Loucy (cell line): ENCODE results near the gene IQGAP3.

Source experiments
- EZH2phosphoT487 ChIP-seq: fragments of 200-600 bp; IDR thresholded peaks from 2 replicates; pipeline ENCODE4 v1.6.1; 2018; ENCODE audit warnings: antibody characterized with exemption, mild to moderate bottlenecking, moderate library complexity, borderline replicate concordance
- TF ChIP-seq, protein P1 (sequence below): fragments of 200-600 bp; sonication (generic); conservative IDR thresholded peaks from 2 replicates; pipeline ENCODE4 v1.5.1; 2014; ENCODE audit warnings: mild to moderate bottlenecking, antibody characterized with exemption, low read length

- TF ChIP-seq, protein P1, sequence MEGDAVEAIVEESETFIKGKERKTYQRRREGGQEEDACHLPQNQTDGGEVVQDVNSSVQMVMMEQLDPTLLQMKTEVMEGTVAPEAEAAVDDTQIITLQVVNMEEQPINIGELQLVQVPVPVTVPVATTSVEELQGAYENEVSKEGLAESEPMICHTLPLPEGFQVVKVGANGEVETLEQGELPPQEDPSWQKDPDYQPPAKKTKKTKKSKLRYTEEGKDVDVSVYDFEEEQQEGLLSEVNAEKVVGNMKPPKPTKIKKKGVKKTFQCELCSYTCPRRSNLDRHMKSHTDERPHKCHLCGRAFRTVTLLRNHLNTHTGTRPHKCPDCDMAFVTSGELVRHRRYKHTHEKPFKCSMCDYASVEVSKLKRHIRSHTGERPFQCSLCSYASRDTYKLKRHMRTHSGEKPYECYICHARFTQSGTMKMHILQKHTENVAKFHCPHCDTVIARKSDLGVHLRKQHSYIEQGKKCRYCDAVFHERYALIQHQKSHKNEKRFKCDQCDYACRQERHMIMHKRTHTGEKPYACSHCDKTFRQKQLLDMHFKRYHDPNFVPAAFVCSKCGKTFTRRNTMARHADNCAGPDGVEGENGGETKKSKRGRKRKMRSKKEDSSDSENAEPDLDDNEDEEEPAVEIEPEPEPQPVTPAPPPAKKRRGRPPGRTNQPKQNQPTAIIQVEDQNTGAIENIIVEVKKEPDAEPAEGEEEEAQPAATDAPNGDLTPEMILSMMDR, result no peak
- no peak for TF ChIP-seq EZH2phosphoT487
These were observed 40.3 kb upstream of the IQGAP3 start for GRCh38 chr1:156612666-156613065.
